ENCODE results near the gene PSAPL1. TPM values are rescaled to one million over a fixed set of nuclear protein-coding genes. Genes with fewer than 3 reads are reported as not detected.
A peak's percentile ranks its signal among the peaks of the same experiment; 100 is the strongest.

Gene PSAPL1
- total and polyA plus RNA-seq, 9 donors = 0.34 TPM; not detected in 8

- intact Hi-C loops (cut with DNase I) = loop anchor here in 3 of 4 donors (5.0 to 10.0 kb wide), 3 partner anchors 188 to 253 kb away; no protein-coding TSS in a partner anchor
- no peak overlapping the region for H3K27ac ChIP-seq
- H3K9me3 ChIP-seq = no peaks in the 10 kb centered on the region
- no peaks in the 10 kb centered on the region for H3K27me3 ChIP-seq
- H3K4me3 ChIP-seq = no peak overlapping the region
- H3K36me3 ChIP-seq = no peaks in the 10 kb centered on the region
- H3K4me1 ChIP-seq (ENCODE audit: insufficient read depth) = peaks cover 28% of the 10 kb centered on the region
- 93 to 95% (median 95%) methylated on average over 5 of the region's 5 CpGs for whole genome bisulfite sequencing, 3 donors
- DNase-seq = no peak
- no peak for TF ChIP-seq CTCF (IDR thresholded peaks at IDR 0.05)
- no peak for TF ChIP-seq EP300 (IDR thresholded peaks at IDR 0.05)
- TF ChIP-seq POLR2A (IDR thresholded peaks at IDR 0.05) = no peak
Observed at GRCh38 chr4:7464259-7464655, 29.5 kb upstream of the PSAPL1 start.

- TF ChIP-seq POLR2A (IDR thresholded peaks at IDR 0.05) (no peak), CTCF (IDR thresholded peaks at IDR 0.05) (no peak), EP300 (IDR thresholded peaks at IDR 0.05) (no peak)
- peak in 1 of 5 donors; percentile 31 for DNase-seq
- H3K4me1 ChIP-seq (ENCODE audit: insufficient read depth) = peaks cover 28% of the 10 kb centered on the region
- H3K4me3 ChIP-seq = no peak overlapping the region
- no peaks in the 10 kb centered on the region for H3K9me3 ChIP-seq
- intact Hi-C loops (cut with DNase I) = loop anchor here in 3 of 4 donors (2.0 to 10.0 kb wide), 4 partner anchors 189 to 255 kb away; no protein-coding TSS in a partner anchor
- peak overlapping the region in 1 of 2 donors; percentile 55 for H3K27ac ChIP-seq
- no peaks in the 10 kb centered on the region for H3K27me3 ChIP-seq
- no peaks in the 10 kb centered on the region for H3K36me3 ChIP-seq
- WGBS, 3 donors = 34 to 39% (median 36%) methylated on average over 20 of the region's 20 CpGs
Observed at GRCh38 chr4:7463566-7464258, 29.0 kb upstream of the PSAPL1 start.

- H3K4me3 ChIP-seq = no peak overlapping the region
- WGBS, 3 donors = 11 to 41% (median 23%) methylated on average over 11 of the region's 11 CpGs
- intact Hi-C loops (cut with DNase I) = loop anchor here in 3 of 4 donors (2.0 to 10.0 kb wide), 4 partner anchors 190 to 256 kb away; no protein-coding TSS in a partner anchor
- H3K36me3 ChIP-seq = no peaks in the 10 kb centered on the region
- no peaks in the 10 kb centered on the region for H3K27me3 ChIP-seq
- peaks cover 29% of the 10 kb centered on the region for H3K4me1 ChIP-seq (ENCODE audit: insufficient read depth)
- TF ChIP-seq CTCF (IDR thresholded peaks at IDR 0.05) (peak; percentile 18 to 40 (median 23)), POLR2A (IDR thresholded peaks at IDR 0.05) (no peak)
- no peaks in the 10 kb centered on the region for H3K9me3 ChIP-seq
- H3K27ac ChIP-seq = peak overlapping the region in 1 of 2 donors; percentile 55
- DNase-seq = peak; percentile 63 to 78 (median 68)
Observed at GRCh38 chr4:7462509-7462971, 27.8 kb upstream of the PSAPL1 start.

- Histone ChIP-seq H3K9me3 (no peaks in the 10 kb centered on the region), H3K27me3 (no peaks in the 10 kb centered on the region), H3K36me3 (no peaks in the 10 kb centered on the region), H3K27ac (peak overlapping the region in 1 of 2 donors; percentile 12), H3K4me1 (ENCODE audit: insufficient read depth) (peaks cover 29% of the 10 kb centered on the region), H3K4me3 (no peak overlapping the region)
- WGBS, 3 donors = 38 to 65% (median 55%) methylated on average over 17 of the region's 17 CpGs
- intact Hi-C loops (cut with DNase I) = loop anchor here in 3 of 4 donors (5.0 to 10.0 kb wide), 3 partner anchors 191 to 256 kb away; no protein-coding TSS in a partner anchor
- peak in 2 of 5 donors; percentile 51 to 54 for DNase-seq
- TF ChIP-seq CTCF (IDR thresholded peaks at IDR 0.05) = no peak
- no peak for TF ChIP-seq POLR2A (IDR thresholded peaks at IDR 0.05)
- TF ChIP-seq EP300 (IDR thresholded peaks at IDR 0.05) = no peak
Observed at GRCh38 chr4:7461230-7461629, 26.5 kb upstream of the PSAPL1 start.

All from ovary (tissue), 9 donors.